CD1c-positive myeloid dendritic cell (primary cell): ENCODE results near the gene ELAC2.

ENCODE experiments used
- DNase-seq: peaks from one replicate; pipeline ENCODE4 v3.0.0-alpha.2; 2016; ENCODE audit errors: extremely low spot score

ELAC2 gene

GRCh38 chr17:12958786-12959185 is 59.0 kb downstream of the ELAC2 start:
- DNase-seq, result no peak

DNA sequence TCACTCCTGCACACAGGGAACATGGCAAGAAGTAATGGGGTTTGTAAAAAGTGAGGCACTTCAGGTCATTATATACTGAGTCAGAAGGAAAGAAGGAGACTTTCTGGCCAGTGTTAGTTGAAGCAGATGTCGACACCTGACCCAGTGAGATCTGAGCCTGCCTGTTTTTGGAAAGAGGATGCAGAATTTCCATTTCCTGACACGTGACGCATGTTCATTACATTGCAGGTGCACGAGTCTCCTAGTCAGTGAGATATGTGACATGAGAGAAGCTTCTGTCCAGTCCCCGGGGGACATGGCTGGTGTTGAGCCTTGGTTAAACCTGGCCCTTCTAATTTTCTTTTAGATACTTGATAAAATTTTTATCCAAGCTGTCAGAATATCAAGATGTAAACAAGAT is 62.3 kb downstream of the ELAC2 start:
- no peak for DNase-seq

- DNase-seq, result no peak
These were observed 64.7 kb downstream of the ELAC2 start for GRCh38 chr17:12953156-12953555.

DNA sequence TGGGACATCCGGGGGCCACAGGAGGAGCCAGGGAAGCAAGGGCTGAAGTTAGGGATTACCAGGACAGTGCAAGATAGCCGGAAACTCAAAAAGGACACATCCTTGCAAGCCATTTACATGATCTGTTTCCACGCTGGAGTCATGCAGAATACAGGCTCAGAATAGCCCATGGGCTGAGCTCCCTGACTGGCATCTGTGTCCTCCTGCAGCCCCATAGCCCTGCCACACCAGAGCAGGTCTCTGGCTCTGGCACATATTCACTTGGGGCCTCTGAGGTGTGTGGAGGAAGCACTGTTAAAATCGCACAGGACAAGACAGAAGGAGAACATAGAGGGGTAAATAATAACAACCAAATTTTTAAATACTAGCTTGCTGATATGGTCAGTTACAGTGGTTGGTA is 65.8 kb downstream of the ELAC2 start:
- no peak for DNase-seq

- DNase-seq, result no peak
These were observed 70.8 kb downstream of the ELAC2 start for GRCh38 chr17:12947047-12947446.
